Fibroblast of lung (primary cell): ENCODE data around the gene FMO5. TPM values are rescaled to one million over a fixed set of nuclear protein-coding genes. Genes with fewer than 3 reads are reported as not detected.
A peak's percentile ranks its signal among the peaks of the same experiment; 100 is the strongest.

Experiments
- DNase-seq, 2 donors: peaks; one replicate each; pipeline versions ENCODE4 v3.0.0 to v3.0.0-alpha.2; 2010; ENCODE audit warnings: low read depth in 2 of 2
- H2AFZ ChIP-seq: 2 replicates; pipeline ENCODE4 v1.5.1; 2012; ENCODE audit warnings: low read length, control low read depth, inconsistent platforms
- H3K27ac ChIP-seq: 2 replicates; pipeline ENCODE4 v1.5.1; 2011; ENCODE audit warnings: low read length, control low read depth; ENCODE audit not compliant: insufficient read depth
- H3K27me3 ChIP-seq: 2 replicates; pipeline ENCODE4 v1.5.1; 2011; ENCODE audit warnings: mild to moderate bottlenecking, low read length; ENCODE audit not compliant: control insufficient read depth, insufficient read depth
- H3K36me3 ChIP-seq: 2 replicates; pipeline ENCODE4 v1.5.1; 2011; ENCODE audit warnings: low read length; ENCODE audit not compliant: control insufficient read depth, insufficient read depth
- H3K4me1 ChIP-seq: 2 replicates; pipeline ENCODE4 v1.5.1; 2011; ENCODE audit warnings: low read length; ENCODE audit not compliant: control insufficient read depth, insufficient read depth; ENCODE audit errors: extremely low read depth
- H3K4me2 ChIP-seq: 2 replicates; pipeline ENCODE4 v1.5.1; 2011; ENCODE audit warnings: low read length, control low read depth; ENCODE audit not compliant: insufficient read depth; ENCODE audit errors: extremely low read depth
- H3K4me3 ChIP-seq, 4 experiments: fragments of 200-600 bp in 1 of 4; sonication (generic) in 1 of 4; replicated peaks in 1 of 4; 2 replicates each; pipeline ENCODE4 v1.5.1; 2011 to 2016; ENCODE audit warnings: low read length in 4 of 4, low read depth in 3 of 4, mild to moderate bottlenecking in 3 of 4, control low read depth in 2 of 4, inconsistent platforms in 1 of 4, mixed read lengths in 1 of 4; ENCODE audit not compliant: insufficient read depth in 1 of 4; ENCODE audit errors: control extremely low read depth in 1 of 4
- H3K79me2 ChIP-seq: 2 replicates; pipeline ENCODE4 v1.5.1; 2012; ENCODE audit warnings: mild to moderate bottlenecking, low read length, inconsistent platforms; ENCODE audit not compliant: control insufficient read depth, insufficient read depth
- H3K9ac ChIP-seq: 2 replicates; pipeline ENCODE4 v1.5.1; 2011; ENCODE audit warnings: mild to moderate bottlenecking, low read length, control low read depth; ENCODE audit not compliant: insufficient read depth
- H3K9me3 ChIP-seq: 2 replicates; pipeline ENCODE4 v1.5.1; 2012; ENCODE audit warnings: low read depth, low read length; ENCODE audit not compliant: control insufficient read depth, insufficient read depth
- H4K20me1 ChIP-seq: 2 replicates; pipeline ENCODE4 v1.5.1; 2011; ENCODE audit warnings: low read length; ENCODE audit not compliant: control insufficient read depth, insufficient read depth; ENCODE audit errors: extremely low read depth
- EZH2 ChIP-seq: IDR thresholded peaks from 2 replicates; pipeline ENCODE4 v1.5.1; 2012; ENCODE audit warnings: low read length, control low read depth, mild to moderate bottlenecking; ENCODE audit errors: missing control alignments
- polyA plus RNA-seq, 2 donors: library from polyadenylated mRNA; depleted of rRNA in 1 of 2; stranded (reverse) in 1 of 2; unstranded in 1 of 2; fragments of >200 nt; gene quantifications; 2 replicates each; pipeline ENCODE4 v1.2.1, GENCODE V29; 2011 to 2012; ENCODE audit warnings: missing spikeins in 1 of 2
- total RNA-seq: library from RNA; depleted of rRNA; stranded (reverse); fragments of >200 nt; gene quantifications from 2 replicates; pipeline ENCODE4 v1.2.1, GENCODE V29; 2014
- TF ChIP-seq, protein P1 (sequence below), 2 donors: IDR thresholded peaks in 1 of 2; conservative IDR thresholded peaks in 1 of 2; 1 replicate in 1 of 2; 2 replicates in 1 of 2; pipeline ENCODE4 v1.5.1; 2011 to 2012; ENCODE audit warnings: low read length in 2 of 2, control low read depth in 1 of 2, inconsistent platforms in 1 of 2, low read depth in 1 of 2, mild to moderate bottlenecking in 1 of 2

FMO5 gene
- total and polyA plus RNA-seq, 2 donors (not counting 1 experiment from before 2014, with no cell fraction given): 2.0 to 2.8 TPM

- Histone ChIP-seq H3K4me3 (no peak overlapping the region), H3K27ac (no peak overlapping the region), H4K20me1 (no peaks in the 10 kb centered on the region), H2AFZ (no peak overlapping the region), H3K9ac (no peak overlapping the region), H3K9me3 (no peaks in the 10 kb centered on the region), H3K4me1 (peaks cover 20% of the 10 kb centered on the region), H3K79me2 (peaks cover 52% of the 10 kb centered on the region), H3K27me3 (no peaks in the 10 kb centered on the region), H3K36me3 (peaks cover 2% of the 10 kb centered on the region), H3K4me2 (peak overlapping the region; percentile 33)
- DNase-seq: peak; percentile 49 to 52
- TF ChIP-seq EZH2: no peak
- TF ChIP-seq, protein P1, sequence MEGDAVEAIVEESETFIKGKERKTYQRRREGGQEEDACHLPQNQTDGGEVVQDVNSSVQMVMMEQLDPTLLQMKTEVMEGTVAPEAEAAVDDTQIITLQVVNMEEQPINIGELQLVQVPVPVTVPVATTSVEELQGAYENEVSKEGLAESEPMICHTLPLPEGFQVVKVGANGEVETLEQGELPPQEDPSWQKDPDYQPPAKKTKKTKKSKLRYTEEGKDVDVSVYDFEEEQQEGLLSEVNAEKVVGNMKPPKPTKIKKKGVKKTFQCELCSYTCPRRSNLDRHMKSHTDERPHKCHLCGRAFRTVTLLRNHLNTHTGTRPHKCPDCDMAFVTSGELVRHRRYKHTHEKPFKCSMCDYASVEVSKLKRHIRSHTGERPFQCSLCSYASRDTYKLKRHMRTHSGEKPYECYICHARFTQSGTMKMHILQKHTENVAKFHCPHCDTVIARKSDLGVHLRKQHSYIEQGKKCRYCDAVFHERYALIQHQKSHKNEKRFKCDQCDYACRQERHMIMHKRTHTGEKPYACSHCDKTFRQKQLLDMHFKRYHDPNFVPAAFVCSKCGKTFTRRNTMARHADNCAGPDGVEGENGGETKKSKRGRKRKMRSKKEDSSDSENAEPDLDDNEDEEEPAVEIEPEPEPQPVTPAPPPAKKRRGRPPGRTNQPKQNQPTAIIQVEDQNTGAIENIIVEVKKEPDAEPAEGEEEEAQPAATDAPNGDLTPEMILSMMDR (conservative IDR thresholded peaks at IDR 0.05 in 1 of 2, IDR thresholded peaks at IDR 0.05 in 1 of 2; ENCODE audit: low read depth in 1 of 2, low read length in 2 of 2): no peak
These were observed 56.5 kb downstream of the FMO5 start for GRCh38 chr1:147168626-147169058.

- peak; percentile 93 to 98 for DNase-seq
These were observed 57.8 kb downstream of the FMO5 start for GRCh38 chr1:147167365-147167764.

GRCh38 chr1:147163019-147163418 is 62.1 kb downstream of the FMO5 start:
- no peak overlapping the region for H3K4me3 ChIP-seq
- H2AFZ ChIP-seq: no peak overlapping the region
- no peak overlapping the region for H3K4me2 ChIP-seq
- H3K9ac ChIP-seq: no peak overlapping the region
- H3K27me3 ChIP-seq: no peaks in the 10 kb centered on the region
- H3K4me1 ChIP-seq: peaks cover 7% of the 10 kb centered on the region
- H3K27ac ChIP-seq: no peak overlapping the region
- TF ChIP-seq EZH2: no peak
- TF ChIP-seq, protein P1 (conservative IDR thresholded peaks at IDR 0.05 in 1 of 2, IDR thresholded peaks at IDR 0.05 in 1 of 2; ENCODE audit: low read depth in 1 of 2, low read length in 2 of 2): no peak
- H3K9me3 ChIP-seq: no peaks in the 10 kb centered on the region
- peaks cover 16% of the 10 kb centered on the region for H3K79me2 ChIP-seq
- H4K20me1 ChIP-seq: no peaks in the 10 kb centered on the region
- H3K36me3 ChIP-seq: peaks cover 8% of the 10 kb centered on the region
- DNase-seq: no peak

More at GRCh38 chr1:147167365-147167764, 57.8 kb downstream of the FMO5 start:
- H3K9ac ChIP-seq: no peak overlapping the region
- TF ChIP-seq, protein P1 (conservative IDR thresholded peaks at IDR 0.05 in 1 of 2, IDR thresholded peaks at IDR 0.05 in 1 of 2; ENCODE audit: low read depth in 1 of 2, low read length in 2 of 2): no peak
- no peak for TF ChIP-seq EZH2
- no peaks in the 10 kb centered on the region for H3K27me3 ChIP-seq
- peak overlapping the region; percentile 55 for H3K27ac ChIP-seq
- peaks cover 20% of the 10 kb centered on the region for H3K4me1 ChIP-seq
- H3K9me3 ChIP-seq: no peaks in the 10 kb centered on the region
- no peak overlapping the region for H2AFZ ChIP-seq
- H3K4me3 ChIP-seq: no peak overlapping the region
- H3K36me3 ChIP-seq: peaks cover 2% of the 10 kb centered on the region
- H3K4me2 ChIP-seq: peak overlapping the region; percentile 28
- peaks cover 49% of the 10 kb centered on the region for H3K79me2 ChIP-seq
- H4K20me1 ChIP-seq: no peaks in the 10 kb centered on the region
